ENCODE data around the gene CTTNBP2NL. TPM values are rescaled to one million over a fixed set of nuclear protein-coding genes. Genes with fewer than 3 reads are reported as not detected.

Gene CTTNBP2NL
- total RNA-seq, 6 donors from 2014 or later, result 33.1 to 95.3 (median 53.7) TPM

DNA sequence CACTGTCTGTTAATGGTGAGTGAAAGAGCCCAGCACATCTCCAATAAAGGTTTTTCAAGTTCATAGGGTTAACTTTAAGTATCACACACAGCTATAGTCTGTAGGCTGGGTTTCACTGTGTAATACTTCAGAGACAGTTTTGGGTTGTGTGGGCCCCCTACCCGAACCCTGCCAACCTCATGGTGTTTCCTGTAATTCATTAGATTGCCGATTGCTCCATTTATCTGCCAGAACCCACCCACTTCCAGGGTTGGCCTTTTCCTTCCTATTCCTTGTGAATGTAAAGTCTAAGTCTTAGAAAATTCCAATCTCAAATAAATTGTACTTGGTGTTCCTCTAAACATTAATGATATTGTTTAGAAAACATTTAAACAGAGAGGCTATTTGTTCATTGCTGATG lies 43.6 kb downstream of the CTTNBP2NL start:
- ATAC-seq (ENCODE audit: low FRiP score in 2 of 2) (no peak), DNase-seq (no peak)
- peak in 1 of 2 donors; percentile 44 for TF ChIP-seq POLR2AphosphoS5 (IDR thresholded peaks at IDR 0.05)
- TF ChIP-seq POLR2A (IDR thresholded peaks at IDR 0.05), result no peak
- peak in 1 of 4 donors; percentile 26 for TF ChIP-seq EP300 (IDR thresholded peaks at IDR 0.05)
- Histone ChIP-seq H3K4me1 (peaks cover 26 to 43% (median 34%) of the 10 kb centered on the region in 4 donors), H3K27ac (peak overlapping the region; percentile 24 to 89 (median 68)), H3K36me3 (no peaks in the 10 kb centered on the region), H3K4me3 (no peak overlapping the region), H3K9me3 (no peaks in the 10 kb centered on the region), H3K27me3 (no peaks in the 10 kb centered on the region)
- 27 to 28% methylated on average over 2 of the region's 2 CpGs for WGBS, 2 donors

DNA sequence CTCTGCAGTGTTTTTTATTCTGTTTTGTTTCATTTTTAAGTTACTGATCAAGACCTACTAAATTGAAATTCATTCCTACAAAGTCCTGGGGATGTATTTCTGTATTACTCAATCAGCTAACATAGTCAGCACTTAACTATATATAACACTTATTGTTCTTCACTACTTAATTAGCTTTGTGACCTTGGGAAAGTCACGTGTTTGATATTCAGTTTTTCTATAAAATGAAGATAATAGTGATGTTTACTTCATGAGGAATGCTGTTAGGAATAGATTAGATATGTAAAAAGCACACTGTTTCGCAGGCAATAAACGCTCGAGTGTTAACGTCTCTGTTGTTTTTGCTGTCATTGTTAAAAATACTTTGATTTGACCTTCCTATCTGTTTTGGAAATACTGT lies 44.6 kb downstream of the CTTNBP2NL start:
- TF ChIP-seq POLR2A (IDR thresholded peaks at IDR 0.05) (no peak), EP300 (IDR thresholded peaks at IDR 0.05) (no peak), POLR2AphosphoS5 (IDR thresholded peaks at IDR 0.05) (no peak)
- TF ChIP-seq, protein P1, sequence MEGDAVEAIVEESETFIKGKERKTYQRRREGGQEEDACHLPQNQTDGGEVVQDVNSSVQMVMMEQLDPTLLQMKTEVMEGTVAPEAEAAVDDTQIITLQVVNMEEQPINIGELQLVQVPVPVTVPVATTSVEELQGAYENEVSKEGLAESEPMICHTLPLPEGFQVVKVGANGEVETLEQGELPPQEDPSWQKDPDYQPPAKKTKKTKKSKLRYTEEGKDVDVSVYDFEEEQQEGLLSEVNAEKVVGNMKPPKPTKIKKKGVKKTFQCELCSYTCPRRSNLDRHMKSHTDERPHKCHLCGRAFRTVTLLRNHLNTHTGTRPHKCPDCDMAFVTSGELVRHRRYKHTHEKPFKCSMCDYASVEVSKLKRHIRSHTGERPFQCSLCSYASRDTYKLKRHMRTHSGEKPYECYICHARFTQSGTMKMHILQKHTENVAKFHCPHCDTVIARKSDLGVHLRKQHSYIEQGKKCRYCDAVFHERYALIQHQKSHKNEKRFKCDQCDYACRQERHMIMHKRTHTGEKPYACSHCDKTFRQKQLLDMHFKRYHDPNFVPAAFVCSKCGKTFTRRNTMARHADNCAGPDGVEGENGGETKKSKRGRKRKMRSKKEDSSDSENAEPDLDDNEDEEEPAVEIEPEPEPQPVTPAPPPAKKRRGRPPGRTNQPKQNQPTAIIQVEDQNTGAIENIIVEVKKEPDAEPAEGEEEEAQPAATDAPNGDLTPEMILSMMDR (IDR thresholded peaks at IDR 0.05), result no peak
- Histone ChIP-seq H3K4me3 (no peak overlapping the region), H3K27me3 (no peaks in the 10 kb centered on the region), H3K9me3 (no peaks in the 10 kb centered on the region), H3K36me3 (no peaks in the 10 kb centered on the region), H3K4me1 (peaks cover 28 to 44% (median 33%) of the 10 kb centered on the region in 4 donors), H3K27ac (peak overlapping the region in 2 of 4 donors; percentile 38 to 77)
- ATAC-seq (ENCODE audit: low FRiP score in 2 of 2) (no peak), DNase-seq (no peak)
- 85 to 87% methylated on average over 5 of the region's 5 CpGs for WGBS, 2 donors

DNA sequence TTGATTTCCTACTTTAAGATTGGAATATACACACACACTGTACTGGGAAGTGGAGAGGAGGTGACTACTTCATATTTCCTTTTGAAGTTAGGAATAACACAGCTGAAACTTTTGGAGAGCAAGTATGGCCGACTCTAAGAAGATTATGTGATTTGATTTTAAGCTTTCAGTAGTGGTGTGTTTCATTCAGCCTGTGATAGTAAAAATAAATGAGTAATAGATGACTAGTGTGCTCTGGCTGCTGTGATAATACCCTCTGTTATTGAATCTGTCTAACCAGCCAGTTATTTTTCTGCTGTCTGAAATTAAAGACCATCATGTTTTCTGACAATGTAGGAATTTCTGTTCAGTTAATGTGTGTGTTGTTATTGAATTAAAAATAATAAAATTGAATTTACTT lies 48.3 kb downstream of the CTTNBP2NL start:
- no peak for ATAC-seq (ENCODE audit: low FRiP score in 2 of 2)
- H3K4me1 ChIP-seq, result peaks cover 18 to 45% (median 25%) of the 10 kb centered on the region in 4 donors
- TF ChIP-seq EP300 (IDR thresholded peaks at IDR 0.05) (no peak), POLR2A (IDR thresholded peaks at IDR 0.05) (no peak), POLR2AphosphoS5 (IDR thresholded peaks at IDR 0.05) (no peak)
- TF ChIP-seq, protein P1 (IDR thresholded peaks at IDR 0.05), result no peak
- no peak for DNase-seq
- H3K4me3 ChIP-seq, result no peak overlapping the region
- peaks cover 0 to 7% (median 3%) of the 10 kb centered on the region in 4 donors for H3K36me3 ChIP-seq
- H3K9me3 ChIP-seq, result no peaks in the 10 kb centered on the region
- 61 to 71% methylated on average over 1 of the region's 1 CpG for WGBS, 2 donors
- H3K27me3 ChIP-seq, result no peaks in the 10 kb centered on the region
- peak overlapping the region in 3 of 4 donors; percentile 10 to 79 (median 62) for H3K27ac ChIP-seq

DNA sequence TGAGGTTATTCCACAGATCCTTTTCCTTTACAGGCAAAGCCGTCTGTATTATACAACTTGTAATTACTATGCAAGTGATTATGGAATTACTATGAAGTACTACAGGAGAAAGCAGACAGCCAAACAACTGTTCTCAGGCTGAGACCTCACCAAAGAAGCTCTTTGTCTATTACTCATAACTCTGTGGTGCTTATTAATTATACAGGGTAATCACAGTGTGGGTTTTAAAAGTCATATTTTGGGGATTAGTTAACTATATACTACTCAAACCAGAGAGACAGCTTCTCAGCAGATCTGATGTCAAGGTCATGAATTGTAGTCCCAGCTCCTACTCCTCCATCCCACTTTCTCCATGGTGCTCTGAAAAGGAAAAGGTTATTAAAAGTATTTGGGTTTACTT lies 49.6 kb downstream of the CTTNBP2NL start:
- DNase-seq, result no peak
- peaks cover 11 to 48% (median 24%) of the 10 kb centered on the region in 4 donors for H3K4me1 ChIP-seq
- H3K27me3 ChIP-seq, result no peaks in the 10 kb centered on the region
- TF ChIP-seq POLR2AphosphoS5 (IDR thresholded peaks at IDR 0.05), result no peak
- no peak for ATAC-seq (ENCODE audit: low FRiP score in 2 of 2)
- no peaks in the 10 kb centered on the region for H3K9me3 ChIP-seq
- WGBS, 2 donors, result 75 to 86% methylated on average over 1 of the region's 1 CpG
- peaks cover 0 to 16% (median 3%) of the 10 kb centered on the region in 4 donors for H3K36me3 ChIP-seq
- H3K27ac ChIP-seq, result peak overlapping the region in 2 of 4 donors; percentile 66 to 67
- no peak overlapping the region for H3K4me3 ChIP-seq

DNA sequence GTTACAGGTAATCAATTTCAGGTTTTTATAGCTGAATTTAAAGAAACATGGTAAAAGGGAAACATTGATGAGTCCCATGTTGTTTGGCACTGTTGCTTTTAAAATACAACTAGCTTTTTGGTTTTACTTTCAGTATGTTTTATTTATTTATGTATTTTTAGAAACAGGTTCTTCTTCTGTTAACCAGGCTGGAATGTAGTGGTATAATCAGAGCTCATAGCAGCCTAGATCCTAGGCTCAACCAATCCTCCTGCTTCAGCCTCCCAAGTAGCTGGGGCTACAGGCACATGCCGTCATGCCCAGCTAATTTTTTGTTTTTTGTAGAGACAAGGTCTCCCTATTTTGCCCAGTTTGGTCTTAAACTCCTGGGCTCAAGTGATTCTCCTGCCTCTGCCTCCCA lies 50.4 kb downstream of the CTTNBP2NL start:
- Histone ChIP-seq H3K4me3 (no peak overlapping the region), H3K9me3 (no peaks in the 10 kb centered on the region), H3K36me3 (peaks cover 0 to 19% (median 5%) of the 10 kb centered on the region in 4 donors), H3K4me1 (peaks cover 17 to 54% (median 26%) of the 10 kb centered on the region in 4 donors), H3K27ac (peak overlapping the region; percentile 46 to 67 (median 56)), H3K27me3 (no peaks in the 10 kb centered on the region)
- 82 to 87% methylated on average over 1 of the region's 1 CpG for WGBS, 2 donors
- TF ChIP-seq EP300 (IDR thresholded peaks at IDR 0.05) (no peak), POLR2AphosphoS5 (IDR thresholded peaks at IDR 0.05) (no peak), POLR2A (IDR thresholded peaks at IDR 0.05) (no peak)
- TF ChIP-seq, protein P1 (IDR thresholded peaks at IDR 0.05), result no peak
- DNase-seq, result no peak
- no peak for ATAC-seq (ENCODE audit: low FRiP score in 2 of 2)

Data from upper lobe of left lung (tissue), 6 donors.